K562 (cell line): ENCODE results near the gene MRPL32. TPM values are rescaled to one million over a fixed set of nuclear protein-coding genes. Genes with fewer than 3 reads are reported as not detected.
A peak's percentile ranks its signal among the peaks of the same experiment; 100 is the strongest.

Source experiments
- ATF4 ChIP-seq: fragments of 450-650 bp; formaldehyde crosslinking; IDR thresholded peaks from 2 replicates; pipeline ENCODE4 v1.4.0; 2022; ENCODE audit warnings: mild to moderate bottlenecking, moderate library complexity
- NELFE ChIP-seq: IDR thresholded peaks from 2 replicates; pipeline ENCODE4 v1.6.1; 2011; ENCODE audit warnings: mild to moderate bottlenecking; ENCODE audit not compliant: insufficient read depth, insufficient read length
- NR2C2 ChIP-seq, 2 experiments: fragments of 200-800 bp in 1 of 2; sonication (Bioruptor generic) in 1 of 2; sonication (generic) in 1 of 2; formaldehyde crosslinking in 1 of 2; IDR thresholded peaks; 2 replicates each; pipeline versions ENCODE4 v1.6.1 to v1.8.0; 2016 to 2022; ENCODE audit warnings: mild to moderate bottlenecking in 1 of 2, missing compliant biosample characterization in 1 of 2, missing genetic modification characterization in 1 of 2, missing genetic modification reagents in 1 of 2
- RREB1 ChIP-seq: fragments of 250-450 bp; sonication (Bioruptor Pico); IDR thresholded peaks from 2 replicates; pipeline ENCODE4 v1.4.0; 2020
- ZNF318 ChIP-seq, 2 experiments: fragments of 450-650 bp; IDR thresholded peaks; 2 replicates each; pipeline ENCODE4 v1.6.1; 2016; ENCODE audit warnings: mild to moderate bottlenecking in 2 of 2, borderline replicate concordance in 1 of 2, low read depth in 1 of 2, moderate library complexity in 1 of 2
- polyA plus RNA-seq, 8 experiments: library from polyadenylated mRNA; depleted of rRNA in 4 of 8; stranded (reverse) in 5 of 8; unstranded in 3 of 8; fragments of >200 nt; fragmentation: Nextera tagmentation in 2 of 8; fragmentation: Illumina TruSeq in 1 of 8; extraction: Ambion mirVana in 2 of 8; extraction: Trizol in 1 of 8; gene quantifications; 2 replicates each; pipeline versions ENCODE4 v1.2.1 to v1.2.3, GENCODE V29; 2011 to 2014; ENCODE audit warnings: inconsistent platforms in 1 of 8, missing spikeins in 1 of 8
- total RNA-seq, 7 experiments: library from RNA; depleted of rRNA in 6 of 7; stranded (reverse); fragments of >200 nt in 6 of 7; fragmentation: Illumina TruSeq in 2 of 7; extraction: Trizol in 2 of 7; gene quantifications; 2 replicates each; pipeline versions ENCODE4 v1.2.1 to v1.2.3, GENCODE V29; 2011 to 2021; ENCODE audit warnings: low replicate concordance in 1 of 7

Gene MRPL32
- total and polyA plus RNA-seq, 9 of the 15 experiments (the other 6 are each of a cell fraction or from before 2014, with no cell fraction given) = 75.5 to 351 (median 138) TPM

- TF ChIP-seq NR2C2 (CRISPR knock-in tag; IDR thresholded peaks at IDR 0.05) = peak; percentile 84
- TF ChIP-seq NR2C2 (tag; IDR thresholded peaks at IDR 0.05) = peak; percentile 92
- no peak for TF ChIP-seq ZNF318 (IDR thresholded peaks at IDR 0.05; ENCODE audit: borderline replicate concordance in 1 of 2, low read depth in 1 of 2)
- TF ChIP-seq ATF4 = 0 out of 2 replicates have a peak, but pooled peaks have one; percentile 44
- no peak for TF ChIP-seq RREB1 (CRISPR knock-in tag)
- TF ChIP-seq NELFE = no peak
These were observed 20.4 kb upstream of the MRPL32 start, which contains the start of gene C7orf25 (continued) for GRCh38 chr7:42911454-42912447.
